GM03348 (cell line): ENCODE data around the gene SERPINB8.

Experiments
- DNase-seq: peaks from one replicate; pipeline ENCODE4 v3.0.0; 2012; ENCODE audit warnings: low spot score

Gene SERPINB8

DNA sequence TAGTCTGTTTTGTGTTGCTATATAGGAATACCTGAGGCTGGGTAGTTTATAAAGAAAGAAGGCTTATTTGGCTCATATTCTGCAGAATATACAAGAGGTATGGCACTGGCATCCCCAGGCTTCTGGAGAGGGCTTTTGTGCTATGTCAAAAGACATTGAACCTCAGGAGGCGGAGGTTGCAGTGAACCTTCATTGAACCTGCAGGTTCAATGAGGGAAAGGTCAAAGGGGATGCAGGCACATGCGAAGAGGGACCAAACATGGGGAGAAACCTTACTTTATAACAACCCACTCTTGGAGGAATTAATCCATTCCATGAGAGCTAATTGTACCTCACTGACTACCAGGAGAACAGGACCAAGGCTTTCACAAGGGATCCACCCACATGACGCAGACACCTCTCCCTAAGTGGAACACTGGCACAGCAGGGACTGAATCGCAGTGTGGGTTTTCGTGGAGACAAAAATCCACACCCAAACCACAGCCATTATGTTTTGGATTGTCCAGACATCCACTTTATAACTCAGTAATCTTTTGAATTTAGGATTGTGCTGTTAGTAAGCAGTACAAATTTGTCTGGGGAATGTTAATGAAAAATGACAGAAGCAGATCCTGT lies 4.1 kb upstream of the SERPINB8 start:
- DNase-seq = no peak

DNA sequence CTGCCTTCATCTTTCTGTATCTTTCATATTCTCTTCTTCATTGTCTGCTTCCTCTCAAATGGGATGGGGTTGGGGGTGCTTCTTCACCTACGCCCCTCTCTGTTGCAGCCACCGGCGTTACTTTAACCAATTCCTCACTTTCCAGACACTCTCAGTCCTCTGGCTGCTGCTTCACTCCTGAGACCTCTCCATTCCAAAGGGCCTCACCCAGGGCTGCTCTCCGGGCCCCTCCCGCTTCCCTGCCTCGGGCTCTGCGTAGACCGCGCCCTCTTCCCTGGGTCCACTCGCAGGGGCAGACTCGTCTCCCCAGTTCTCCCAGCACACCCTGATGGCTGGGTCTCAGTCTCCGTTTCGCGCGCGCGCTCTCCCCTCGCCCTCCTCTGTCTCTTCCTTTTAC lies 926 bp downstream of the SERPINB8 start:
- DNase-seq = peak; percentile 75

DNA sequence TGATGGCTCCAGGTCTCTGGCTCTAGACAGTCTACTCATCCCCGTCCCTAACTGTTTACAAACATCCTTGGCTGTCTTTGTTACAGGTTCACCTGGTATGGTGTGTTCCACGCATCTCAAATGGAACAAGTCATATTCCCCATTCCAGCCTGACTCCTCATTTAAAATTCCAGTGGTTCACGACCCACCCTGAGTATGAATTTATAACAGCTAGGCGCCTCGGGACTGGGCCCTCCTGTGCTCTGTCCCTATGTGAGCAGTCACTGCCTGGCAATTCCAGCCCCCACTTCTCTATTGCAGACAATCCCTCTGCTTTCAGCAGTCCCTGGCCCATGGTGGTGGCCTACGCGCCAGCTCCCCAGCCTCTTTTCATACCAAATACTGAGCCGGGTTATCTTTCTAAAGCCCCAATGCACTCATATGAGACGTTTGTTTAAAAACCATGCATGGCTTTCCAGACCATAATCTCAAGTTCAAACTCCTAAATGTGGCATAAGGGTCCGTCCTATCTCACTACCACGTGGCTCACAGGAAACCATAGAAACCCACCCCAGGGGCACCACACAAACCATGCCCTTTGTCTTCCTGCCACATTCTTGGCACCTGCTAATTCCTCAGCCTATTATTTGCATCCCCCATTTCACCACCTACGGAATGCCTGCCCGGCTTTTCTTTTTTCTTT lies 1.6 kb downstream of the SERPINB8 start:
- no peak for DNase-seq

DNA sequence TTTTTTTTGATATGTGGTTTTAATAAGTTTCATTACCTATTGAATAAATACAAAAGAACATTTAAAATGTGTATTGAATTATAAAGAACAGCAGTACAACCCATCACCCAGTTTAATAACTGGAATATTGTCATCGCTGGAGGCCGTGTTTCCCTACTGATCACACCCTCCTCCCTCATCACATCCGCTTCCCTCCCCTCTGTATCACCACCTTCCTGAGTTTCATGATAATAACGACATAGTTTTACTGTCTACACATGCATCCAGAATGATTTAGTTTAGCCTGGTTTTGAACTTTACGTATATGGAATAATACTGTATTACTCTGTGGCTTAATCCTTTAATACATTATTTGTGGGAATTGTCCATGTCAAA lies 2.1 kb downstream of the SERPINB8 start:
- DNase-seq = no peak

DNA sequence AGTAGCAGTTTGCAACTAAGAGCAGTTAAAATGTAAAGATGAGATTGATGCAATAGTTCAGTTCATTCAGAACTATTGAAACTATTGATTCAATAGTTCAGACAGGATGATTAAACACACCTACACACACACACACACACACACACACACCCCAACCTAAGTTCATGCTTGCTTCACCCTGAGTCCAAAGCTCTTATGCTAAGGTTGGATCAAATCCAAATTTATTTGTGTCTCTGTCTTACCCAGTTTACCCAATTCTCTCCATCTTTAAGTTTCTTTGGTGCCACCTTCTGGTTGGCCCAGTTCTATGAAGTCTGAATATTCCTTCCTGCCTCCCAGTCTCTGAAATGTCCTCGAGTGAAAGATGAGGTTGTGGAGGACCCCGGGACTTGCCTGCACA lies 5.1 kb downstream of the SERPINB8 start:
- peak; percentile 26 for DNase-seq

DNA sequence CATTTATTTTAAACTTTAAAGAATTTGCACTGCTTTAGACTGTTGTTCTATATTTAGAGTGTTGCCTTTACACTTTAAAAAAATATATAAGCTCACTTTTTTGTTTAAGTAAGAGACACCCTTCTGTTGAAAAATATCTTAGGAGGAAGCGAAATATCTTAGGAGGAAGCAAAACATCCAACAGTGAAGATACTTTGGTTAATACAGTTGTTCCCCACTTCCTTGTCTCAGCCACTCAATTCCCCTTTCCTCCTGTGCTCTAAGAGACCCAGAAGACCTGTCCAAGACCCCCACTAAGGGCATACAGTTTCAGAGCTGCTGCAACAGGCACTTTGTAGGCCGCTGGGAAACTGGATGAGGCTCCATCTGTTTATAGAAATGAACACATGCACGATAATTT lies 5.7 kb downstream of the SERPINB8 start:
- no peak for DNase-seq

DNA sequence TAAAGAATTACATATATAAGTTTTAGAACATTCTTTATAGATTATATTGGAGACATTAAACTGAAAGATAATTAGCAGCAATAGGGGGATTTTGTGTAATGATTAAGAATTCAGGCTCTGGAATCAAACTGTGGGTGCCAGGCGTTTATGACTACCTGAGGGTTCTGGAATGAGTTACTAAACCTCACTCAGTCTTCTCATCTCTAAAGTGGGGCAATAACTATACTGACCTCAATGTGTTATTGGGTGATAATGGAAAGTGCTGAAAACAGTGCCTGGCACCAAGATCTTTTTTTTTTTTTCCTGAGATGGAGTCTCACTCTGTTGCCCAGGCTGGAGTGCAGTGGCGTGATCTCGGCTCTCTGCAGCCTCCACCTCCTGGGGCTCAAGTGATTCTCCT lies 7.2 kb downstream of the SERPINB8 start:
- no peak for DNase-seq

DNA sequence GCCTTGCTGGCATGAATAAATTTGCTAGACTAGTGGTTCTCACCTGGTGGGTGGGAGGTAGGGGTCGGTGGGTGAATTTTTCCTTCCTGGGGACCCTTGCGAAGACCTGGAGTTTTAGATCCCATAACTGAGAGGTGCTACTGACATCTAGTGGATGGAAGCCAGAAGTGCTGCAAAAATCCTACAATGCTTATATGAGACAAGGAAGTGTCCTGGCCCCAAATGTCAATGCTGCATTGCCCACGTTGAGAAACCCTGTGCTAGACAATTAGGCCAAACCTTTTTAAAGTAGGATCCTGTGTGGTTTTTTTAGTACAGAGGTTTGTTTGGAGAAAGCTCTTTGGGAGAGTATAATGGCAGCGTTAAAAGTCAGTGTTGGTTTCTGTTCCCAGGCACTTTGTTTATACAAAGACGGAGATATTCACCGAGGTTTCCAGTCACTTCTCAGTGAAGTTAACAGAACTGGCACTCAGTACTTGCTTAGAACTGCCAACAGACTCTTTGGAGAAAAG lies 9.6 kb downstream of the SERPINB8 start:
- DNase-seq = peak; percentile 77

DNA sequence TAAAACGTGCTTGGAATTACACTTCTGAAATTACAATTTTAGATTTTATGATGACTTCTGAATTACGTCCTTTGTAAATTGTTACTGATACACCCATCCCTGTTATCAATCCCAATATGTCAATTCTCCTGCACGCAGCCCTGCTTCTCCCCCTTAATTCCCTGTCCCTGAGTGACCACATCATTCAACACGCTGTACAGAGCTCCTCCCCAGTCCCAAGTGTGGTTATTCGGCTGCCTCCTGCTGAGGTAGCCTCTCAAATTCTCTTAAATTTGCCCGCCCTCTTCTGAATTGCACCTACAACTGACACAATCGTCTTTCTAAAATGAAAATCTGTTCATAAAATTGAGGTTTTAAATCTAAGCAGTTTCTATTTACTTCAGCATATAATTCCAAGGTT lies 10.1 kb downstream of the SERPINB8 start:
- peak; percentile 29 for DNase-seq

DNA sequence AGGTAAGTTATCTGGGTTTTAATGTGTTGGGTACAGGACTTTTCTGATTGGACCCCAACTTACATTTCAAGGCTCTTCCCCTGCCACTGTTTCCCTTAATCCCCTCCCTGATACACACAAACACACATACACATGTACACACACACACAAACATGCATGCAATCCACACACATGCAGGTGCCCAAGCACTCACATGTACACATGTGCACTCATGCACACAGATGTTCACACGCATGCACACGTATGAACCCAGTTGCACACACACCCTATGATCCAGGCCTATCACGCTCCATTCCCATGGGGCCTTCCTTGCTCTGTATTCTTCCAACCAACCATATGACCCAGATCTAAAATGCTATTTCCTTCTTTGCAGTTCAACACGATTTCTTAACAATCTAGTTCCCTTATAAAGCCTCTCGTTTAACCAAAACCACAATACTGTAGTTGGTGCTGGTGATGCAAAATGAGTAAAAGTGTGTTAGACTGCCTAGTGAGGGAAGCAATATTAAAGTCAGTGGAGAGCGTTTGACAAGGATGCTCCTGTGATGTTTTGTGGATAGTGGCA lies 11.1 kb downstream of the SERPINB8 start:
- DNase-seq = no peak

DNA sequence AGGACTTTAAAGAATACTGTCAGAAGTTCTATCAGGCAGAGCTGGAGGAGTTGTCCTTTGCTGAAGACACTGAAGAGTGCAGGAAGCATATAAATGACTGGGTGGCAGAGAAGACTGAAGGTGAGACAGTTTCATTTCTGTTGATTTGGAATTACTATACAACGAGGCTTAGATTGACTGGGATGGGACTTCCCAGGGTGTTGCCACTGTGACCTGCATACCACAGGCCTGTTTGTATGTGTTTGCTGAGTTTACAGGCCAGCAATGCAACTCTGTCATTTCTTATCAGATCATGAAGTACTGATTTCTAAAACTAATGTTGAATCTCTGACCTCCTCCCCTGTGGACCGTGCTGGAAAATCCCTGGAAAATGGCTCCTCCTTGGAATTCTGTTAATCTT lies 11.8 kb downstream of the SERPINB8 start:
- DNase-seq = no peak

DNA sequence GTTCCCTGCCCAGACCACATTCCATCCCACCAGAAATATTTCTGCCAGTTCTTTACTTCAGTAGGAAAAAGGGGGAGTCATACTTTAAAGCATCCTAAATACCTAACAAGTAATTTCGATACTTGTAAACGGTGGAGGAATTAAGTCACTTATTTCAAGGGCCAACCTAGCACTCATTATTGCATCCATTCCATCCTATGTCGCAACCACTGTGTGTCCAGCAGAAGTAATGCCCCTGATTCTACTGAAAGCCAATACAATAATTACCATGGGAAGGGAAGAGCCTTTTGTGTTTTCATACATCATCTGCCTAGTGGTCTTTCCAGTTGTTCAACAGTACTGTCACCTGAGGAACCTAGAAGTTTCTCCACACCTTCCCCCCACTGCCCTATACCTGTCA lies 12.5 kb downstream of the SERPINB8 start:
- DNase-seq = no peak

DNA sequence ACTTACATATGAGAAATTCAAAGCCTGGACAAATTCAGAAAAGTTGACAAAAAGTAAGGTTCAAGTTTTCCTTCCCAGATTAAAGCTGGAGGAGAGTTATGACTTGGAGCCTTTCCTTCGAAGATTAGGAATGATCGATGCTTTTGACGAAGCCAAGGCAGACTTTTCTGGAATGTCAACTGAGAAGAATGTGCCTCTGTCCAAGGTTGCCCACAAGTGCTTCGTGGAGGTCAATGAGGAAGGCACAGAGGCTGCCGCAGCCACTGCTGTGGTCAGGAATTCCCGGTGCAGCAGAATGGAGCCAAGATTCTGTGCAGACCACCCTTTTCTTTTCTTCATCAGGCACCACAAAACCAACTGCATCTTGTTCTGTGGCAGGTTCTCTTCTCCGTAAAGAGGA lies 17.0 kb downstream of the SERPINB8 start:
- DNase-seq = no peak

DNA sequence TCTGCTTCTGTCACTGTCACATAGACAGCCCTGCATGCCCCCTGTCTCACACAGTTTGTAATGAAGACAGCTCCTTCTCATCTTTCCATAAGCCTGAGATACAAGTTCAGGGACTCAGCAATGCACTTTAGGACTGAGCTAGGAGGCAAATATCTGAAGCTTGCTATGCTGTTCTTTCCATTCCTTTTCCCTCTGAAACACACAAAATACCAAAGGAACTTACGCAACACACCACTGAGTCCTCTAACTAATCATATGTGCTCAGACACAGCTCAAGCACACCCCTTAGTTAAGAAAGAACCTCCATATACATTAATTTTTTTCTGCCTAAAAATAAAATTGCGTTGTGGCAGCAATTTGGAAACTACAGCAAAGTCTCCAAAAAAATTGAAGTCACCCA lies 17.9 kb downstream of the SERPINB8 start:
- DNase-seq = no peak

DNA sequence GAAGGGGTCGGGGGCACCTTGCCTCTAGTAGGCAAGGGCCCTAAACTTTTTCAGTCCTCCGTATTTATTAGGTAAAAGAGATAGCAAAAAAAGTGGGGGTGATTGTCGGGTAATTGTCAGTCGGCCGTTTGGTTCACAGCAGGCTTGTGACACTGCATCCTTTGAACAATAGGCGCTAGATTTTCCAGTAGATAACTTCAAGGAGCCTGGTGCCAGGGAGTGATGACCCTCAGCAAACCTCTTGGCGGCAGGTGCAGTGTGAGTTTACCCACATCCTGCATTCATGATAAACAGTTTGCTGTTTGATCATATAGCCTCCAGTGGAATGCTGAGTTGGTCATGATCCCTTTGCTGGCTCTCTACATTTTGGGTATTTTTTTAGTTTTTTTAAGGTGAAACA lies 22.9 kb downstream of the SERPINB8 start:
- no peak for DNase-seq

DNA sequence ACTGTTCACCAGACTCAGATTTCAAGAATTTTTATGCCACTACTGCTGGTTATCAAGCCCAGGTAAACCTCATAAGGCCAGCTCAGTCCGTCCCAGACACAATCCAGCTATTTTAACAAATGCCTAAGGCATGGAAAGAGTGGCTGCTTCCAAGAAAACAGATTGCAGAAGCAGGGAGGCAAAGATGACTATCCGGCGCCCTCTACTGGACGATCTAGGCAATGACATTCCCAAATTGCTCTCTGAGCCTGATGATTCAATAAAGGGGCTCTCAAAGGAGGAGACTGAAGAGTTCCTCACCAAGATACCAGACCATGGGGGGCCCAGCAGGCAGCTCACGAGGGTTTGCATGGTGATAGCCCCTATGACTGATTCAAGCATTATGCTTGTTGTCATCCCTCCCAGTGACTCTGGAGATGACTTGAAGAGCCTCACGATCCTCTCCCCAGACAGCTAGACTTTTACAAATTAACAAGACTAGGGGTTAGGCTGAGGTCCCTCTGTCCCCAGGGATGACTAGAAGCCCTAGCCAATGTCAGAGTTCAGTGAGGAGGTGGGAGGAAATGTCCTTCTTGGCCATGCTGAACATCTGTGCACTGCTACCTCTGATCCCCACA lies 25.0 kb downstream of the SERPINB8 start:
- DNase-seq = peak; percentile 85

DNA sequence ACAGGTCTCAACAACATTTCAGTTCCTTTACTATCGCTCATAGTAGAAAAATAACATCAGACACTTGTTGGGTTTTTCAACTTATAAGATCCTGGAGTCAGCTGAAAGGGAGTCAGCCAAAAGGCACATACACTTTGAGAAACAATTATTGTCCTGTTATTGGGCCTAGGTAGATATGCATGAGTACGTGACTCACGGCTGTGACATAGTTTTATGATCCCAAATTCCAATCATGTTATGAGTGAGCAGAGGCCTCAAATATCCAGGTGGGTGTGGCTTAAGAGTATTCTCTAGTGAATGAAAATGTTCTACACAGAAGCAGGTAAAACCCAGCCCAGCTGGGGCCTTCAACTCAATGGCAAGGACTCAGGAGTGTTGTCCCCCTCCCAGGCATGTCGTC lies 27.2 kb downstream of the SERPINB8 start:
- DNase-seq = no peak

DNA sequence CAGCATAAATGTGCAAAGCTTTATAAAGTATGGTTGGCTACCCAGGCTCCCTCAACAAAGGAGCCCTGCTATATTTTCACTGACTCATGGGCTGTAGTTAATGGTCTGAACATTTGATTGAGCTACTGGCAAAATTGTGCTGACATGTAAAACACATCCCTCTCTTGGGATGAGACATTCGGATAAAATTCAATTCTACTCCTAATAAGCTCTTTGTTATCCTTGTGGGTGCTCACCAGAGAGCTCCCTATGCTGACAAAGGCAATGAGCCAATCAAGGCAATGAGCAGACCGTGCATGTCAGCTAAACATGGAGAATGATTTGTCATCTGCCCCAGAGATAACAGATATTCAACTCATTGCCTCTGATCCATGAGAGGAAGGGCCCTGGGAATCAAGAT lies 27.7 kb downstream of the SERPINB8 start:
- DNase-seq = no peak

DNA sequence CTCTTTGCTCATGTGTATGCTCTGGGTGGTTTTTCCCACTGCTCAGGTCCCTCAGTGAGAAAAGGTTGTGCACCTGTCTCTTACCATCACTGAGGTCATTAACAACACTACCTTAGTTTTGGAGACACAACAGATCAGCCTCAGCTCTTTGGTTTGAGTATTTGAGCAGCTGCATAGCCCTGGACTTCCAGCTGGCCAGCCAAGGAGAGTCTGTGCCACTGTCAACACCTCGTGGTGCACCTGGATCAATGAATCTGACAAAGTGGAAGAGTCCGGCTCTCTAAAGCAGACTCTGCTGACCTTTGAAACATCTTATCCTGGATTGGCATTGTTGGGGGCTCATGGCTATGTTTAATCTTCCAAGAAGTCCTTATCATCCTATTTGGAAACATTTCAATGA lies 30.0 kb downstream of the SERPINB8 start:
- no peak for DNase-seq

DNA sequence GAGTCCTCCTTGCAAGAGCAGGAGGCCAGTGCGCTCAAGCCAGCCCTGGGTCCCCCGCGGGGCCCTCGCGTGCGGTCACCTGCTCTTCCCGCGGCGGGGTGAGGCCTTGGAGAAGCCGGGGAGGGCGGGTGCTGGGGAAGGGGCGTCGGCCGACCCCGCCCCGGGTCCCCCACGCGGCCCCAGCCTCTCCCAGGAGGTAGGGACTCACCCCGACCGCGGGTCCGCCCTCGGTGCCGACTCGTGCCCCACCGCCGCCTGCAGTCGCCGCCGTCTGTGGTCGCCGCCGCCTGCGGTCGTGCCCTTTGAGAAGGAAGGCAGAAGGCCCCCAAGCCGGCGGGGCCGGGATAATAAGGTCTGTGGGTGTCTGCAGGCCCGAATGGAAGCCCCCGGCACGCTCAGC lies 32.7 kb downstream of the SERPINB8 start:
- no peak for DNase-seq

DNA sequence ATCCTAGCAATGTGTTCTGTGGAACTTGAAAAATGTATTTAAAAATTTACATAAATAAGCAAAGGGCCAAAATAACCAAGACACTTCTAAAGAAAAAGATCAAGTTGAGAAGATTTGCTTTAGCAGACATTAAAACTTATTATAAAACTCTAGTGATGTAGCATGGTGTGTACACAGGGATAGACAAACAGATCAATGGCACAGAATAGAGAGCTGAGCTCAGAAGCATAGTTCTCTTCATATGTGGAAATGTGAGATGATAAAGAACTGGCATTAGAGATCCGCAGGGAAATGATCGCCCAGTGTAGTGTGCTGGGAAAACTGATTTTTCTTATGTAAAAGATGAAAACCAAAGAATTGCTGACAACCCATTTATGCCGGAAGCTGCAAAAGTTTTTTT lies 39.4 kb downstream of the SERPINB8 start:
- no peak for DNase-seq

DNA sequence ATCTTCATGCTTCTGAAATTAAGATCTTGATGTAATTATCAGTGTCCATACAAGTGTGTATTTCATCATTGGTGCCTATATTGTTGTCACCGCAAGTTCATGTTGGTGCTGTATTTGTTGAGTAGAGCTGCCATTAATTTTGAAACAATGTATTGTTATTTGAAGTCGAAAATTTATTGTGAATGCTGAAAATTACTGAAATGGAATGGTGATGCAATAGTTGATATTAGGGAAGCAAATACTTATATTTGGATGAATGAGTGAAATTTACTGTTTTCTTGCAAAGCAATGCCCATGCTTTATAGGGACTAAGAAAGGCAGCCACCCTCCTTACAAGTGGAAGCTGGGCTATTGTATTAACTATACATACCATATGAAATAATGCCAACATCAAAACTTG lies 41.6 kb downstream of the SERPINB8 start:
- no peak for DNase-seq

DNA sequence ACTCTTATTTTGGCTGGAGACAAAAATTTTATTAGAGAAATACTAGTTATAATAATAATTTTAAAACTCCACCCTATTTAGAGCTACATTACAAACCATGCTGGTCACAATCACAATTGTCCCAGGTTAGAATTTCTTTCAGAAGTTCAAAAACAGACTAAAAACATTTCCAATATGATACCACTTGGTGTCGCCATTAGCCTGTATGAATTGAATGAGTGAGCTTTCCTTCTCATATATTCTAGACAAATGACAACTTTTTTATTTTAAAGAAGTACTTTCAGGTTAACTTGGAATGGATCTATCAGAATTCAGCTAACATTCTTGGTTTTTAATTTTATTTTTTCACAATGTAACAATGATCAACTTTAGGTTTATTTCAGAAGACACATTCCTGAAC lies 48.0 kb downstream of the SERPINB8 start:
- DNase-seq = peak; percentile 37
